T-helper 2 cell (primary cell): ENCODE data around the gene KCNH5.

Experiments
- DNase-seq, 5 experiments: peaks; one replicate each; pipeline versions ENCODE4 v3.0.0 to v3.0.0-alpha.2; 2012 to 2022

Gene KCNH5

DNA sequence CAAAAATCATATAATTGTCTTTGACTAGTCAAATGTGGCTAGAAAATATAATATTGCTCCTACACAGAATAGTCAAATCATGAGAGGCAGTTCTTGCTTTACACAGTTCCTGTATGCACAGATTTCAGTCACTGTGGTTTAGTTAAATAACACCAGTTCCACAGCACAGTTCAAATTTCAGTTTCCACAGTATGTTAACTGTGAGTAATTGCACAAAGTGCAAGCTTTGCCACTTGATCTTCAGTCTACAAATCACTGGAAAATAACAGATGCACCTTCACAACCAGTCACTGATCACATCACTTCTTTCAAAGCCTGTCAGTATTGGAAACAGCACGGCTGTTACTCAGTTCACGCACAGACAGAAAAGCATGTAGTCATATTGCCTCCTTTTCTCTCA lies 38.7 kb downstream of the KCNH5 start:
- DNase-seq: peak in 1 of 5 experiments; percentile 57

GRCh38 chr14:62994096-62994495 lies 51.2 kb downstream of the KCNH5 start:
- DNase-seq: no peak

DNA sequence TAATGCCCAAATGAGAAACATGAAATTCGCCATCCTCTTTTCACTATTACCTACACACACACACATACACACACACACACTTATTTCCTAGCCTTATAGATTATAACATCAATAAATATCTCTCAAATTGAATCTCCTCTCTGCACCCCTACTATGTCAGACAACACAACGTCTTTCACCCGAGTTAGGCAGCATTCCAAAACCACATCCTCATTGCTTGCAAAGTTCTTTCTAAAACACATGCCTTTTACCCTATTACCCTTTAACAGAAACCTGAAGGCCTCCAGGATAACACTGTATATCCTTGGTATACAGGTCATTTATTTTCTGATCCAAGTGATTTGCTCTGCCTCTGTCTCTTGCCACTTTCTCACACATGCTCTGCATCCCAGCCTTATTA lies 56.3 kb downstream of the KCNH5 start:
- no peak for DNase-seq

DNA sequence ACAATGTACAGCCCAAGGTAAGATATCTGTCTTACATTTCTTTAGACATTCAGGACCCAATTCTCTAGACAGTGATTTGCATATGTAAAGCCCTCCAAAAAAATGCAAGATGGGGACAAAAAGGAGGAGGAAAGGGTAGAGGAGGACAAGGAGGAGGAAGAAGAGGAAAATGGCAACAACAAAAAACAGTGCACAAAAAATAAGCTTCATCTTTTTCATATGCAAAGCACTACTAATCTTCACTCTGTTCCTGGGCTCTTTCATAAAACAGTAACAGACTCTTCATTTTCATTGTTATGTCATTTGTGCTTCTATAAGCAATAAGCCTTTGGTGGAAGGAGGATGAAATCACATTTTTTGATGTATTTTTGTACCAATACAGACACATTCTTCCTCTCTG lies 61.4 kb downstream of the KCNH5 start:
- no peak for DNase-seq

DNA sequence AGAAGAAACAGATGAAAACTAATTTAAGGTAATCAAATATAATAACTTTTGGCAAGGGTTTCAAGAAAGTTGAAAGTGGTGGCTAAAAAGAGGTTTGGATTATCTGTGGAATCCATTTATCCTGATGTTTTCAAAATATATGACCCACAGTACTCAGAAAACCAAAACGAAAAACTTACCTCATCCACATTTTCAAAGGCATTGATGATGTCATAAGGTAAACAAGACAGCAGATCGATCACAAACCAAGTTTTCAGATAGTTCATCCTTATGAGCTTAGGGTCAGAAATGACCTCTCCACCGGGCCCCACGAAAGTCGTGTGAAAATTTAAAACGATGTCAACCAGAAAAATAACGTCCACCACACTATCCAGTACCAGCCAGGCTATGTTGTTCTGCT lies 64.6 kb downstream of the KCNH5 start:
- DNase-seq: no peak

- DNase-seq: no peak
These were observed 87.7 kb downstream of the KCNH5 start for GRCh38 chr14:62957562-62957961.

- no peak for DNase-seq
These were observed 88.8 kb downstream of the KCNH5 start for GRCh38 chr14:62956413-62956812.

DNA sequence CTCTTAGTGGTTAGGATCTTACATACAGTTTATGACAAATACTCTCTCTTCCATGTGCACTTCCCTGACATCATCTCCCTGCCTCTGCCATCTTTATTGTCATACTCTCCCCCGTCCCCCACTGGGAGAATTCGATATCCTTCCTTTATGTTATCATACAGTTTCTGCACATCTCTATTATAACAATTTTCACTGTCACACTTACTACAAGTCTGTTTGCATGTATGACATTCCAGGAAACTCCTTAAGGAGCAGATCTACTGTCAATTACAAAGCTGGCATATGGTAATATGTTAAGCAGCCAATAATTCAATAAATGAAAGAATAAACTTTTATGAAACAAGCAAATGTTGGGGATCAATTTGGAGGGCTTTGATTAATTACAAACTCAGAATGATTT lies 91.1 kb downstream of the KCNH5 start:
- no peak for DNase-seq

- no peak for DNase-seq
These were observed 93.0 kb downstream of the KCNH5 start for GRCh38 chr14:62952226-62952625.

GRCh38 chr14:62947301-62947700 lies 98.0 kb downstream of the KCNH5 start:
- no peak for DNase-seq

DNA sequence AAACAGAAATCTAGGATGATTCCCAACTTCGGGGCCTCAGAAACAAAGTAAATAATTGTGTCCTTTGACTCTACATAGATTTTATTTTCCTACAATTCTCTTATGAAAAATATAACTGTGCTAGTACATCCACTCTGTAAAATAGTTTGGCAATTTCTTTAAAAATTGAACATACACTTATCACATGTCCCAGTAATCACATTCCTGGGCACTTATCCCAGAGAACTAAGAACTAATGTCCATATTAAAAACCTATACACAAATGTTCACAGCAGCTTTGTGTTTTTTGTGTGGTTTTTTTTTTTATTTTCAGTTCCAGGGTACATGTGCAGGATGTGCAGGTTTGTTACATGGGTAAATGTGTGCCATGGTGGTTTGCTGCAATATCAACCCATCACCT lies 99.0 kb downstream of the KCNH5 start:
- no peak for DNase-seq

GRCh38 chr14:62943202-62943601 lies 102.1 kb downstream of the KCNH5 start:
- no peak for DNase-seq

DNA sequence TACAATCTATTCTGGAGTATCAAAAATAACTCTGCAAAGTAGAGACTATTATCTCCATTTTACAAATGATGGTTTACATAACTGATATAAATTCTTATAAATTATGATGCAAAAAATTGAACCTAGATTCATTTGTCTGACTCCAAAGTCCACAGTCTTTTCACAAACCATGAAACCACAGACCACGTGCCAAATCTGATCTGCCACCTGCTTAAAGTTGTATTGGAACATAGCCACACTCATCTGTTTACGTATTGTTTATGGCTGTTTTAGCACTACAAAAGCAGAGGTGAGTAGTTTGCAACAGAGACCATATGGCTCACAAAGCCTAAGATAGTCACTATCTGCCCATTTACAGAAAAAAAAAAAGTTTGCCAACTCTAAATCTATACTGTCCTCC lies 105.3 kb downstream of the KCNH5 start:
- DNase-seq: no peak

DNA sequence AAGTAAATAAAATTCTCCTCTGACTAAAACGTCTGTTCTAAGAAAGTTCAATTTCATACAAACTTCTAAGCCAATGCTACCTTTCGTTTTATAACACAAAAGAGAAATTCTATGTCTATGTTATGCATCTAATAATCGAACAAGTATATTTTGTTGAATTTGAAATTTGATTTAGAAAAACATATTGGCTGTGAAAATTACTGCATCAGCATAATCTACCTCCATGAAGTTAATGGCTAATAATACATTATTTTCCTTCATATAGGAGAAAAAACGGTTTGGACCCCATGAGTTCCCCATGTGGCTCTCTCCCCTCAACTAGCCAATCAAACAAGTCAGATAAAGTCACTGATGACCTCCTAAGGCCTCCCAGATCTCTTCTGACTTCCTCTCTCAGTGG lies 106.5 kb downstream of the KCNH5 start:
- DNase-seq: no peak

DNA sequence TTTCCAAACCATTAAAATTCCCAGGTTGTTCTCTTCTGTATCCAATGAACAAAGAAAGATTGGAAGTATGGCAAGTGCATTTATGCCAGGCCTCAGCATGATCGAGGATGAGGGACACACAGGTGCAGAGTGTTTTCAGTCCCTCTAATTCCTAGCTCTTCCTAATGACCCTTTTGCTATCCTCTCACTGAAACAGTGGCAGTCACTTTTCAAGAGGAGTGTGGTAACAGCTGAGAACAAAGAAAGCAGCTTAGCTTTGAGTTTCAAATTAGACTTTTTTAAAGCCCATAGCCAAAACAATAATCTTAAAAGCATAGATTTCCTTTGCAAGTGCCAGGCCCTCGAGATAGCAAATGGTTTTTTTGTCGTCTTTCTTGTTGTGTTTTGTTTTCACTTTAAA lies 110.8 kb downstream of the KCNH5 start:
- no peak for DNase-seq

DNA sequence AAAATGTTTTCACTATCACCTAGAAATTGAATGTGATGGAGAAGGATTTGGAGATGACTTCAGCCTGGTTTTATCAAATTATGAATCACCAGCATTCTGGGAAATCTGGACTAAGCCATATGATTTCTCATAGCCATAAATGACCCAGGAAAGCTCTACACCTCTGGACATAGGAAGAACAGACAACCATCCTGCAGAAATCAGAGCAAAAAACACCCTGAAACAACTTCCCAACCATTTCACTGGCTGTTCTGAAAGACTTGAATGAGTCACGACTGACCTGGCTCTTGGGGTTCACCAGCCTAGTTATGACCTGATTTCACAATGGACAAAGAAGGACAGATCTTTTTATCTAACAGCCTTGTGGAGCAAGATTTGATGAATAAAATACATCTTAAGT lies 123.8 kb downstream of the KCNH5 start:
- no peak for DNase-seq

GRCh38 chr14:62916551-62916950 lies 128.7 kb downstream of the KCNH5 start:
- DNase-seq: no peak

DNA sequence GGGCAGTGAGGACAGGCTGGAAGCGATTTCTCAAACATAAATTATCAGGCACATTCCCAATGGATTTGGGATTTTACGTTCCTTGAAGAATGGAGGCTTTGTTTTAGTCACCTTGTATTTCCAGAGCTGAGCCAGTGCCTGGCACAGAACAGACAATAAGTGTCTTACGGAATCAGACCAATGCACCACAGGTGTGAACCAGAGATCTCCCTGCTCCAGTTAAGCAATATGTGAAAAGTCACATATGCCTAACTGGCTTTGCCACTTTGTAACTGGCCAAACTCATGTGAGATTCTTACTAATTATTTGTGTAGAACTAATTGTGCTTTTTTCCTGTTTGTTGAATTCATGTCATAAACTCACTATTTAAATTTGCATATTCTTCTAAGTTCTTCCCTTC lies 130.4 kb downstream of the KCNH5 start:
- no peak for DNase-seq

- no peak for DNase-seq
These were observed 131.2 kb downstream of the KCNH5 start for GRCh38 chr14:62914025-62914424.

- DNase-seq: no peak
These were observed 136.8 kb downstream of the KCNH5 start for GRCh38 chr14:62908506-62908905.

GRCh38 chr14:62905566-62905965 lies 139.7 kb downstream of the KCNH5 start:
- no peak for DNase-seq

- DNase-seq: no peak
These were observed 147.5 kb downstream of the KCNH5 start for GRCh38 chr14:62897771-62898170.

GRCh38 chr14:62896932-62897456 lies 148.3 kb downstream of the KCNH5 start:
- DNase-seq: no peak

DNA sequence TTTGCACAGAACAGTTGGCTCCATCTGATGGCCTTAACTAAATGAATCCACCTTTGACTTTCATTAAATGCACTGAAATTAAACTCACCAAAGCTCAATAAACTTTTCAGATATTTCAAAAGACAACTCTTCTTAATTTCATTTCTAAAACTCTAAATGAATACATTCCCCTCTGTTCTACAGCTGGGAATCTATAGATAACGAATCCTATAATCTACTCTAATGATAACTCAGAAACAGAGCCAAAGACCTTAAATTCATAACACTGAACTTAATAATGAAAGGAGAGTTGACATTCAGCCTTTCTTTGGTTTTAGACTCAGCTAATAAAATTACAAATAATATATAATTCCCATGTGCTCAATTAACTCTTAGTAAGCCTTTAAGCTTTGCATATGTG lies 150.5 kb downstream of the KCNH5 start:
- DNase-seq: no peak

- no peak for DNase-seq
These were observed 155.9 kb downstream of the KCNH5 start for GRCh38 chr14:62889364-62889763.

DNA sequence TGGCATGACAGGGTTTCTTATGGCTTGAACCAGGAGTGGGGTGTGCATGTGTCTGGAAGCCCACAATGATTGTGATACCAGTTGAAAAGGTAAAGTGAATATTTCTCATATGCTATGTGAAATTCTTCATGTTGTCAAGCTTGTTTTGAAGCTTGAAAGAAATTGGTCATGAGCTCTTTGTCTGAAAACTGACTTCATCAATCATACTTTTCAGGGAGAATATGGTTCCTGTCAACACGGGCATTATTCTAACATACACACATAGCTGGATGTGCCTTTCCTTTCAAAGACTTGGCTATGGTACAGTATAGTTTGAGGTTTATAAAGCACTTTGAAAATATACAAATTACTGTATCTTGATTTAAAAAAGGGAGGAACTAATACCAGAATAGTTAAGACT lies 158.8 kb downstream of the KCNH5 start:
- DNase-seq: no peak
